Peyer's patch (tissue), 4 donors: Measurements from ENCODE around the gene TMEM132D. TPM values are rescaled to one million over a fixed set of nuclear protein-coding genes. Genes with fewer than 3 reads are reported as not detected.

Source experiments
- DNase-seq, 3 donors: peaks; one replicate each; pipeline ENCODE4 v3.0.0-alpha.2; 2017 to 2019
- H3K27ac ChIP-seq, 4 donors: fragments of 200-600 bp; sonication (generic); one replicate each; pipeline ENCODE4 v1.5.1; 2016 to 2019
- H3K27me3 ChIP-seq, 2 donors: fragments of 200-600 bp; sonication (generic); one replicate each; pipeline ENCODE4 v1.5.1; 2019
- H3K36me3 ChIP-seq, 3 donors: fragments of 200-600 bp; sonication (generic); one replicate each; pipeline ENCODE4 v1.5.1; 2016 to 2019
- H3K4me1 ChIP-seq, 4 donors: fragments of 200-600 bp; sonication (generic); one replicate each; pipeline ENCODE4 v1.5.1; 2016 to 2019
- H3K4me3 ChIP-seq, 4 donors: fragments of 200-600 bp; sonication (generic); 1 replicate in 3 of 4; 2 replicates in 1 of 4; pipeline ENCODE4 v1.5.1; 2016 to 2019; ENCODE audit warnings: mild to moderate bottlenecking in 1 of 4
- H3K9me3 ChIP-seq, 4 donors: fragments of 200-600 bp; sonication (generic); one replicate each; pipeline ENCODE4 v1.5.1; 2016 to 2019; ENCODE audit warnings: mild to moderate bottlenecking in 1 of 4
- POLR2A ChIP-seq, 2 donors: fragments of 450-650 bp; IDR thresholded peaks; one replicate each; pipeline ENCODE4 v1.5.1; 2017; ENCODE audit warnings: antibody characterized with exemption in 2 of 2, mild to moderate bottlenecking in 2 of 2, moderate library complexity in 2 of 2
- total RNA-seq, 4 donors: library from RNA; depleted of rRNA; stranded (reverse); fragments of >200 nt; gene quantifications; one replicate each; pipeline ENCODE4 v1.1.0, GENCODE V29; 2016
- TF ChIP-seq, protein P1 (sequence below), 6 experiments: fragments of 450-650 bp in 4 of 6; fragments of 200-600 bp in 2 of 6; sonication (generic) in 1 of 6; IDR thresholded peaks; one replicate each; pipeline ENCODE4 v1.5.1; 2017 to 2019; ENCODE audit warnings: antibody characterized with exemption in 6 of 6, mild to moderate bottlenecking in 3 of 6, moderate library complexity in 1 of 6

TMEM132D gene
- total RNA-seq, 4 donors from 2014 or later = 0.27 to 1.7 (median 0.41) TPM

- no peaks in the 10 kb centered on the region for H3K27me3 ChIP-seq
- no peaks in the 10 kb centered on the region for H3K4me1 ChIP-seq
- TF ChIP-seq, protein P1, sequence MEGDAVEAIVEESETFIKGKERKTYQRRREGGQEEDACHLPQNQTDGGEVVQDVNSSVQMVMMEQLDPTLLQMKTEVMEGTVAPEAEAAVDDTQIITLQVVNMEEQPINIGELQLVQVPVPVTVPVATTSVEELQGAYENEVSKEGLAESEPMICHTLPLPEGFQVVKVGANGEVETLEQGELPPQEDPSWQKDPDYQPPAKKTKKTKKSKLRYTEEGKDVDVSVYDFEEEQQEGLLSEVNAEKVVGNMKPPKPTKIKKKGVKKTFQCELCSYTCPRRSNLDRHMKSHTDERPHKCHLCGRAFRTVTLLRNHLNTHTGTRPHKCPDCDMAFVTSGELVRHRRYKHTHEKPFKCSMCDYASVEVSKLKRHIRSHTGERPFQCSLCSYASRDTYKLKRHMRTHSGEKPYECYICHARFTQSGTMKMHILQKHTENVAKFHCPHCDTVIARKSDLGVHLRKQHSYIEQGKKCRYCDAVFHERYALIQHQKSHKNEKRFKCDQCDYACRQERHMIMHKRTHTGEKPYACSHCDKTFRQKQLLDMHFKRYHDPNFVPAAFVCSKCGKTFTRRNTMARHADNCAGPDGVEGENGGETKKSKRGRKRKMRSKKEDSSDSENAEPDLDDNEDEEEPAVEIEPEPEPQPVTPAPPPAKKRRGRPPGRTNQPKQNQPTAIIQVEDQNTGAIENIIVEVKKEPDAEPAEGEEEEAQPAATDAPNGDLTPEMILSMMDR (IDR thresholded peaks at IDR 0.05) = no peak
- no peak for TF ChIP-seq POLR2A (IDR thresholded peaks at IDR 0.05)
- no peak overlapping the region for H3K27ac ChIP-seq
- H3K9me3 ChIP-seq = no peaks in the 10 kb centered on the region
- no peak for DNase-seq
- H3K36me3 ChIP-seq = no peaks in the 10 kb centered on the region
- H3K4me3 ChIP-seq = no peak overlapping the region
Measured at GRCh38 chr12:129753586-129753985, 150.2 kb downstream of the TMEM132D start.

GRCh38 chr12:129750421-129750820 is 153.4 kb downstream of the TMEM132D start:
- no peak overlapping the region for H3K4me3 ChIP-seq
- H3K36me3 ChIP-seq = no peaks in the 10 kb centered on the region
- DNase-seq = no peak
- H3K27ac ChIP-seq = no peak overlapping the region
- TF ChIP-seq, protein P1 (IDR thresholded peaks at IDR 0.05) = no peak
- TF ChIP-seq POLR2A (IDR thresholded peaks at IDR 0.05) = no peak
- no peaks in the 10 kb centered on the region for H3K27me3 ChIP-seq
- H3K9me3 ChIP-seq = no peaks in the 10 kb centered on the region
- no peaks in the 10 kb centered on the region for H3K4me1 ChIP-seq

GRCh38 chr12:129746318-129746717 is 157.5 kb downstream of the TMEM132D start:
- Histone ChIP-seq H3K4me1 (no peaks in the 10 kb centered on the region), H3K36me3 (no peaks in the 10 kb centered on the region), H3K4me3 (no peak overlapping the region), H3K9me3 (no peaks in the 10 kb centered on the region), H3K27ac (no peak overlapping the region), H3K27me3 (no peaks in the 10 kb centered on the region)
- DNase-seq = no peak
- TF ChIP-seq, protein P1 (IDR thresholded peaks at IDR 0.05) = no peak
- no peak for TF ChIP-seq POLR2A (IDR thresholded peaks at IDR 0.05)

GRCh38 chr12:129729170-129729569 is 174.7 kb downstream of the TMEM132D start:
- H3K27ac ChIP-seq = no peak overlapping the region
- H3K27me3 ChIP-seq = no peaks in the 10 kb centered on the region
- H3K4me1 ChIP-seq = no peaks in the 10 kb centered on the region
- H3K4me3 ChIP-seq = no peak overlapping the region
- H3K36me3 ChIP-seq = no peaks in the 10 kb centered on the region
- TF ChIP-seq POLR2A (IDR thresholded peaks at IDR 0.05) = no peak
- TF ChIP-seq, protein P1 (IDR thresholded peaks at IDR 0.05) = no peak
- DNase-seq = no peak
- no peaks in the 10 kb centered on the region for H3K9me3 ChIP-seq

GRCh38 chr12:129727100-129727499 is 176.7 kb downstream of the TMEM132D start:
- H3K36me3 ChIP-seq = no peaks in the 10 kb centered on the region

More at GRCh38 chr12:129727100-129727499, 176.7 kb downstream of the TMEM132D start:
- Histone ChIP-seq H3K27me3 (no peaks in the 10 kb centered on the region), H3K4me3 (no peak overlapping the region), H3K4me1 (no peaks in the 10 kb centered on the region), H3K9me3 (no peaks in the 10 kb centered on the region), H3K27ac (no peak overlapping the region)
- DNase-seq = no peak
- TF ChIP-seq, protein P1 (IDR thresholded peaks at IDR 0.05) = no peak
- no peak for TF ChIP-seq POLR2A (IDR thresholded peaks at IDR 0.05)
